Hepatocyte (in vitro differentiated cells): Measurements from ENCODE around the gene HAND2. TPM values are rescaled to one million over a fixed set of nuclear protein-coding genes. Genes with fewer than 3 reads are reported as not detected.

Source experiments
- DNase-seq: peaks from one replicate; pipeline ENCODE4 v3.0.0-alpha.2; 2016; ENCODE audit warnings: low spot score
- H2AFZ ChIP-seq: fragments of 200-600 bp; sonication (generic); 2 replicates; pipeline ENCODE4 v1.6.0; 2016; ENCODE audit warnings: antibody characterized with exemption, mild to moderate bottlenecking
- H3K27ac ChIP-seq: fragments of 200-600 bp; sonication (generic); 2 replicates; pipeline ENCODE4 v1.5.1; 2016; ENCODE audit warnings: mild to moderate bottlenecking
- H3K27me3 ChIP-seq: fragments of 200-600 bp; sonication (generic); 2 replicates; pipeline ENCODE4 v1.6.1; 2016
- H3K36me3 ChIP-seq: fragments of 200-600 bp; sonication (generic); replicated peaks from 2 replicates; pipeline ENCODE4 v1.5.1; 2016; ENCODE audit warnings: low read depth; ENCODE audit not compliant: insufficient read depth
- H3K4me1 ChIP-seq: fragments of 200-600 bp; sonication (generic); 2 replicates; pipeline ENCODE4 v1.5.1; 2016; ENCODE audit warnings: mild to moderate bottlenecking, moderate library complexity; ENCODE audit not compliant: insufficient read depth
- H3K4me2 ChIP-seq: fragments of 200-600 bp; sonication (generic); 2 replicates; pipeline ENCODE4 v1.6.0; 2016
- H3K4me3 ChIP-seq: fragments of 200-600 bp; sonication (generic); 2 replicates; pipeline ENCODE4 v1.5.1; 2016; ENCODE audit warnings: mild to moderate bottlenecking
- H3K79me2 ChIP-seq: fragments of 200-600 bp; sonication (generic); 2 replicates; pipeline ENCODE4 v1.6.0; 2017; ENCODE audit warnings: mild to moderate bottlenecking
- H3K9me2 ChIP-seq: fragments of 200-600 bp; sonication (generic); replicated peaks from 2 replicates; pipeline ENCODE4 v1.6.0; 2017; ENCODE audit warnings: mild to moderate bottlenecking; ENCODE audit not compliant: insufficient read depth
- H3K9me3 ChIP-seq: fragments of 200-600 bp; sonication (generic); 2 replicates; pipeline ENCODE4 v1.5.1; 2016; ENCODE audit warnings: low read depth, mild to moderate bottlenecking
- H4K20me1 ChIP-seq: fragments of 200-600 bp; sonication (generic); 2 replicates; pipeline ENCODE4 v1.6.0; 2016; ENCODE audit warnings: mild to moderate bottlenecking; ENCODE audit not compliant: insufficient read depth, poor library complexity, severe bottlenecking
- CTCF ChIP-seq: fragments of 200-600 bp; sonication (generic); IDR thresholded peaks from 2 replicates; pipeline ENCODE4 v1.5.1; 2016; ENCODE audit warnings: antibody characterized with exemption, mild to moderate bottlenecking; ENCODE audit not compliant: poor library complexity
- EZH2 ChIP-seq: fragments of 200-600 bp; sonication (generic); IDR thresholded peaks from 2 replicates; pipeline ENCODE4 v1.6.1; 2016; ENCODE audit warnings: antibody characterized with exemption, mild to moderate bottlenecking, borderline replicate concordance
- EZH2phosphoT487 ChIP-seq: fragments of 200-600 bp; sonication (generic); IDR thresholded peaks from one replicate; pipeline ENCODE4 v1.6.1; 2018; ENCODE audit warnings: antibody characterized with exemption, mild to moderate bottlenecking, low read depth, moderate library complexity; ENCODE audit not compliant: unreplicated experiment, severe bottlenecking
- whole genome bisulfite sequencing: methylation state at CpG from one replicate; pipeline ENCODE4 v1.1.6; 2016; ENCODE audit warnings: low lambda C conversion rate; ENCODE audit errors: missing lambda C conversion rate; 5-methylcytosine and 5-hydroxymethylcytosine counted together
- polyA plus RNA-seq: library from polyadenylated mRNA; unstranded; fragments of >200 nt; fragmentation: Nextera tagmentation; extraction: Ambion mirVana; gene quantifications from 2 replicates; pipeline ENCODE4 v1.2.1, GENCODE V29; 2016
- total RNA-seq: library from RNA; depleted of rRNA; stranded (reverse); fragments of >200 nt; gene quantifications from 2 replicates; pipeline ENCODE4 v1.2.3, GENCODE V29; 2014

Gene HAND2
- total and polyA plus RNA-seq, 2 experiments from 2014 or later: 69.7 to 141 TPM

GRCh38 chr4:173573725-173574124 is 43.7 kb upstream of the HAND2 start:
- no peaks in the 10 kb centered on the region for H3K36me3 ChIP-seq
- no peak for TF ChIP-seq CTCF
- no peak for TF ChIP-seq EZH2phosphoT487
- no peak for TF ChIP-seq EZH2
- no peak overlapping the region for H3K4me2 ChIP-seq
- no peaks in the 10 kb centered on the region for H3K9me2 ChIP-seq
- H2AFZ ChIP-seq: no peak overlapping the region
- H3K4me1 ChIP-seq: no peaks in the 10 kb centered on the region
- H3K79me2 ChIP-seq: no peaks in the 10 kb centered on the region
- no peak for DNase-seq
- WGBS: 73% methylated on average over 1 of the region's 1 CpG
- no peak overlapping the region for H3K4me3 ChIP-seq
- no peaks in the 10 kb centered on the region for H3K27me3 ChIP-seq
- no peak overlapping the region for H3K27ac ChIP-seq
- no peaks in the 10 kb centered on the region for H3K9me3 ChIP-seq
- H4K20me1 ChIP-seq: no peaks in the 10 kb centered on the region

- H3K36me3 ChIP-seq: no peaks in the 10 kb centered on the region
- no peak overlapping the region for H3K4me2 ChIP-seq
- H3K79me2 ChIP-seq: no peaks in the 10 kb centered on the region
- H3K9me3 ChIP-seq: no peaks in the 10 kb centered on the region
- 42% methylated on average over 4 of the region's 4 CpGs for WGBS
- no peak for TF ChIP-seq EZH2phosphoT487
- TF ChIP-seq CTCF: no peak
- TF ChIP-seq EZH2: no peak
- H3K4me3 ChIP-seq: no peak overlapping the region
- no peak overlapping the region for H2AFZ ChIP-seq
- DNase-seq: no peak
- H3K4me1 ChIP-seq: no peaks in the 10 kb centered on the region
- H3K9me2 ChIP-seq: no peaks in the 10 kb centered on the region
- H3K27me3 ChIP-seq: no peaks in the 10 kb centered on the region
- no peak overlapping the region for H3K27ac ChIP-seq
- no peaks in the 10 kb centered on the region for H4K20me1 ChIP-seq
Measured at GRCh38 chr4:173573286-173573685, 43.3 kb upstream of the HAND2 start.

GRCh38 chr4:173572493-173573129 is 42.6 kb upstream of the HAND2 start:
- no peaks in the 10 kb centered on the region for H3K79me2 ChIP-seq
- H3K36me3 ChIP-seq: no peaks in the 10 kb centered on the region
- no peaks in the 10 kb centered on the region for H3K27me3 ChIP-seq
- H3K27ac ChIP-seq: no peak overlapping the region
- DNase-seq: no peak
- no peak for TF ChIP-seq EZH2phosphoT487
- no peak for TF ChIP-seq CTCF
- TF ChIP-seq EZH2: no peak
- WGBS: 77% methylated on average over 3 of the region's 3 CpGs
- H3K9me2 ChIP-seq: no peaks in the 10 kb centered on the region
- H2AFZ ChIP-seq: no peak overlapping the region
- no peaks in the 10 kb centered on the region for H3K4me1 ChIP-seq
- H3K9me3 ChIP-seq: no peaks in the 10 kb centered on the region
- no peak overlapping the region for H3K4me3 ChIP-seq
- H3K4me2 ChIP-seq: no peak overlapping the region
- H4K20me1 ChIP-seq: no peaks in the 10 kb centered on the region

GRCh38 chr4:173571620-173572019 is 41.6 kb upstream of the HAND2 start:
- TF ChIP-seq CTCF: no peak
- TF ChIP-seq EZH2phosphoT487: no peak
- TF ChIP-seq EZH2: no peak
- Histone ChIP-seq H3K9me3 (no peaks in the 10 kb centered on the region), H3K27ac (no peak overlapping the region), H3K4me3 (no peak overlapping the region), H2AFZ (no peak overlapping the region), H3K27me3 (no peaks in the 10 kb centered on the region), H3K4me1 (no peaks in the 10 kb centered on the region), H3K36me3 (no peaks in the 10 kb centered on the region), H4K20me1 (no peaks in the 10 kb centered on the region), H3K4me2 (no peak overlapping the region), H3K9me2 (no peaks in the 10 kb centered on the region), H3K79me2 (no peaks in the 10 kb centered on the region)
- WGBS: 63% methylated on average over 2 of the region's 2 CpGs
- no peak for DNase-seq
